ENCODE measurements around the gene PCBD2.
"Not testable (repeated sequence)": the region's sequence is repeated elsewhere in the genome, so short reads cannot be mapped to it uniquely, and the experiment has no call there.

Gene PCBD2

DNA sequence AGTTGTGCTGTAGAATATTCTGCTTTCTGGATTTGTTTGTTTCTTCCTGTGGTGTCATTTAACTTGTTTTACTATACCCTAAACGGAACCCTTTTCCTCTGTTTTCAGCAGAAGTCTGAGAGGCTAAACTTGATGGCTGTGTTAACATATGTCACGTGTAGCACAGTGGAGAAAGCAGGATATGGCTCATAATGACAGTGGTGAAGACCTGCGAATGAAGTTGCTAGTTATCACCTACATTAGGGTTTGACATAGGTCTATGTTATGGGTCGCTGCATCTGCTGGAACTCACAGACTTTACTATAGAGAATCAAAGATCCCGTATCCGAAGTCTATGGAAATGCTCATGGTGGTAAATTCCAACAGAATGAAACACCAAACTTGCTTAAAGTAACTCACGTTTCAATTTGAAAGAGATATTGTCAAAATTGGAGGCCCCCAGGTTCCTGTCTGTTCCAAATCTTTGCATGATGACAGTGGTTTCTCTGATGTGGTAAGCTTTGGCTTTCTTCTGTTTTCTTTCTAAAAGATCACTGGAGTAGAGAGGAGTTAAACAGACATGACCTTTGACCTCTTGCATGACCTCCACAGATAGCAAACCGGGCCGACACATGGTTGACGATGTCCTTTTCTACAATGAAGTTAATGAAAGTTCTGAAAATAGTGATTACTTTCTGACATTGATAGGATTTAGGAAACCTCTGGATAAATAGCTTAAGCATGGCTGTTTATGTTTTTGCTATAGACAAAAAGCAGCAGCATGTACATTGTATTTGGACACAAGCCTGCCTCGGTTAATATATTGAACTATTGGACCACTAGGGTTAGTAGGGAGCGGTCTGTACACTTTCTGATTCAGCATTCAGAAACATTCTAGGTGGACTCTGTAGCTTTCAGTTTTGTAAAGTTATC is 59.7 kb downstream of the PCBD2 start:
- no peak for DNase-seq

DNA sequence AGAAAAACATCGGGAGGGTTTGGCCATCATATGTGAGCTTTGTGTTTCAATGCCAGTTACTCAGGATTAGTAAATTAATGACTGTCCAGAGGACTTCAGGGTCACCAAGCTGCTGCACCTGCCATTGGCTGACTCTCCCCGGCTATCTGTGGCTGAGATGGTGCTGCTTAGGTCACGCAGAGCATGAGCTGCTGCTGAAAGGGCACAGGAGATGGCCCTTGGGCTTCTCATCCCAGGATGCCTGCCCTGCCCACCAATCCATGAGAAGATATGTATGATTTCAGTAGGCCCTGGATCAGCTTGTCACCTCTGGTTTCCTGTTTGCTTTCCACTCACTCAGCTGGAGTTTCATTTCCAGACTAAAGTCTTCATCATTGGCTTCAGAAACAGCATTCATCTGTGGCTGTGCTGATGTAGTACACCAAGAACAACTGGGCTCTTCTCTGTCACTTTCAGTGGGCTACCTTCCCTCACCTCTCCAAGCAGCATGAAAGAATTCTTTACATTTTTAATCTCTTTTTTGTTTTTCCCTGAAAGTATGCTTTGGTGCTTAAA is 60.4 kb downstream of the PCBD2 start:
- no peak for DNase-seq

DNA sequence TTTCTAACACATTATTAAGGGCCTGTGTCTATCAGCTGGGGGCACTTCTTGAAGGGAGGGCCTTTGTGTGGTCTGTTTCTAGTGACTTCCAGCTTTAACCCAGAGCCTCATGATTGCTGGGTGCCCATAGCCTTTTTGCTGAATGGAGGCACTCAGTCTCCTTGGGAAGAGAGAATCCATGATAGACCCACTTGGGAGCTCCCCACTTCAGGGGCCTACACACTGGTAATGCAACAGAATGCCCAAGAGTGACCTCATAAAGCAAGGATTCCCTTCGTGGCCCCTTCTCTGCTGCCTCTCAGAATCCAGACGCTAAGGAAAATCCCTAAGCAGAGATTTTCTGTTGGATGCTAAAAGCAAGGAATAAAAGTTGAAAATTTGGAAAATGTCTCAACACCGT is 62.7 kb downstream of the PCBD2 start, which contains the start of gene CATSPER3:
Gene CATSPER3 (plus strand): TSS at position 301 of the 400 bp plus-strand sequence. CDS start 85 bp downstream, at position 386.
- DNase-seq, result no peak

- no peak for DNase-seq
Measured at GRCh38 chr5:134968055-134968454, 63.1 kb downstream of the PCBD2 start.

DNA sequence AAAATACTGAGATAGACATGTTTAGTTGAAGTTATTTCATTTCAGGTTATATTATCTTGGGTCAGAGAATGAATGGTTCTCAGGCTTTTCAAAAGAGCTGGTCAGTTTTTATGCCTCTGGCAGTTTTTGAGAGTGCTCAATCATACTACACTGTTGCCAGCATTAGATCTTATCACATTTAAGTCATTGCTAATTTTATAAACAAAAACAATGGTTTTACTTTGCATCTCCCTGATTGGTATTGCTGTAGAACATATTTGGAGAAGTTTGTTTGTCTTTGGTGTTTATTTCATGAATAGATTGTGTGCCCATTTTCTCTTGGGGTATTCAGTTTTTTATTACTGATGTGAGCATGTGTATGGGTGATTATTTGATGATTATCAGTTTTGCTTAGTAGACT is 64.2 kb downstream of the PCBD2 start:
- DNase-seq, result no peak

- no peak for DNase-seq
Measured at GRCh38 chr5:134975078-134975715, 70.3 kb downstream of the PCBD2 start.

DNA sequence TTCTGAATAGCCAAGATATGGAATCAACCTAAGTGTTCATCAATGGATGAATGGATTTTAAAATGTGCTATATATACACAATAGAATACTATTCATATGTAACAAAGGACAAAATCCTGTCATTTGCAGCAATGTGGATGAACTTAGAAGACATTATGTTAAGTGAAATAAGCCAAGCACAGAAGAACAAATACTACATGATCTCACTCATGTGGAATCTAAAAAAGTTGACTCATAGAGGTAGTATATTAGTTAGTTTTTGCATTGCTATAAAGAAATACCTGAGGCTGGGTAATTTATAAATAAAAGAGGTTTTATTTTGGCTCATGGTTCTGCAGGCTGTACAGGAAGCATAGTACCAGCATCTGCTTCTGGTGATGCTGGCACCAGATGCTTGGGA is 70.9 kb downstream of the PCBD2 start:
- DNase-seq, result no peak

GRCh38 chr5:134976841-134977240 is 71.9 kb downstream of the PCBD2 start:
- no peak for DNase-seq

GRCh38 chr5:134979416-134979815 is 74.5 kb downstream of the PCBD2 start:
- DNase-seq, result no peak

DNA sequence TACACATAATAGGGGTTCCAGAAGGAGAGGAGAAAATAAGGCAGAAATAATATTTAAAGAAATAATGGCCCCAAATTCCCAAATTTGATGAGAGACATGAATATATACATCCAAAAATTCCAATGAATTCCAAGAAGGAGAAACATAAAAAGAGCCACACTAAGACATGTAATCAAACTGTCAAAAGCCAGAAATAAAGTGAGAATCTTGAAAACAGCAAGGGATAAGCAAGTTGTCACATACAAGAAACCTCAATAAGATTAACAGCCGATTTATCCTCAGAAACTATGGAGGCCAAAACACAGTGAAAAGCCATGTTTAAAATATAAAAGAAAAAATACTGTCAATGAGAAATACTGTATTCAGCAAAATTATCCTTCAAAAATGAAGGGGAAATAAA is 77.3 kb downstream of the PCBD2 start:
- DNase-seq, result no peak

- no peak for DNase-seq
Measured at GRCh38 chr5:134989266-134989830, 84.4 kb downstream of the PCBD2 start.

GRCh38 chr5:134990183-134990582 is 85.3 kb downstream of the PCBD2 start:
- not testable (repeated sequence) for DNase-seq

DNA sequence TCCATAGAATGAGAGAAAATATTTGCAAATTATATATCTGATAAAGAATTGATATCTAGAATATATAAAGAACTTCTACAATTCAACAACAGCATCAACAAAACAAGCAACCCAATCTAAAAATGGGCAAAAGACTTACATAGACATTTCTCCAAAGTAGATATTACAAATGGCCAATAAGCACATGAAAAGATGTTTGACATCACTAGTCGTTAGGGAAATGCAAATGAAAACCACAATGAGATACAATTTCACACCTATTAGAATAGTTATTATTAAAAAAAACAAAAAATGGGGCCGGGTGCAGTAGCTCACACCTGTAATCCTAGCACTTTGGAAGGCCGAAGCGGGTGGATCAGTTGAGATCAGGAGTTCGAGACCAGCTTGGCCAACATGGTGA is 87.2 kb downstream of the PCBD2 start:
- no peak for DNase-seq

GRCh38 chr5:134993161-134993560 is 88.2 kb downstream of the PCBD2 start:
- DNase-seq, result no peak

GRCh38 chr5:134994560-134995156 is 89.7 kb downstream of the PCBD2 start:
- DNase-seq, result no peak

- no peak for DNase-seq
Measured at GRCh38 chr5:134995850-134996402, 91.0 kb downstream of the PCBD2 start.

- DNase-seq, result no peak
Measured at GRCh38 chr5:134997015-134997414, 92.1 kb downstream of the PCBD2 start.

DNA sequence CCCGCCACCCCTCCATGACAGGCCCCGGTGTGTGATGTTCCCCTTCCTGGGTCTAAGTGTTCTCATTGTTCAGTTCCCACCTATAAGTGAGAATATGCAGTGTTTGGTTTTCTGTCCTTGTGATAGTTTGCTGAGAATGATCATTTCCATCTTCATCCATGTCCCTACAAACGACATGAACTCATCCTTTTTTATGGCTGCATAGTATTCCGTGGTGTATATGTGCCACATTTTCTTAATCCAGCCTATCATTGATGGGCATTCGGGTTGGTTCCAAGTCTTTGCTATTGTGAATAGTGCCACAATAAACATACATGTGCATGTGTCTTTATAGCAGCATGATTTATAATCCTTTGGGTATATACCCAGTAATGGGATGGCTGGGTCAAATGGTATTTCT is 93.1 kb downstream of the PCBD2 start:
- DNase-seq, result not testable (repeated sequence)

- DNase-seq, result no peak
Measured at GRCh38 chr5:135004376-135004775, 99.4 kb downstream of the PCBD2 start.

GRCh38 chr5:135005076-135005475 is 100.1 kb downstream of the PCBD2 start:
- DNase-seq, result no peak

DNA sequence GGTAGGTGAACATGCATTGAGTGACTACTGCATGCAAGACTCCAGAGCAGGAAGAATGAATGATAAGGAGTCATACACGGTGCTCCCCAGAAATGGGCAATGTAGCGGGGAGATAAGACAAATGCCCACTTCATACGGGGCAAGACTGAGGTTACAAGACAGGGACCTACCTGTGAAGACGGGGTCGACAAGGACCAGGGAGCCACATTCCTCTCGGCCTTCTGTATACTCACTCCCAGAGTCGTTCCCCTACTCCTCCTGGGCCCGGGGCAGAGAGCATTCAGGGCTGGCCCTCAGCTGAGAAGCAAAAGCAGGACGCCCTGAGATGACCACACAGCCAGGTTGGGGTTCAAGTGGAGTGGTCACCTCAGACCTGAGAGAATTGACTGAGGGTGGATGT is 102.4 kb downstream of the PCBD2 start:
- DNase-seq, result no peak

- DNase-seq, result no peak
Measured at GRCh38 chr5:135007749-135008363, 102.9 kb downstream of the PCBD2 start.

All from stimulated activated CD4-positive, alpha-beta T cell treated with anti-CD3 and anti-CD28 coated beads, Interleukin-2, amount 100 ng/mL, for 48 hours (primary cell).